Measurements from ENCODE around the gene PLEK2.
A peak's percentile ranks its signal among the peaks of the same experiment; 100 is the strongest.
"Not testable (repeated sequence)": the region's sequence is repeated elsewhere in the genome, so short reads cannot be mapped to it uniquely, and the experiment has no call there.

PLEK2 gene, protein sequence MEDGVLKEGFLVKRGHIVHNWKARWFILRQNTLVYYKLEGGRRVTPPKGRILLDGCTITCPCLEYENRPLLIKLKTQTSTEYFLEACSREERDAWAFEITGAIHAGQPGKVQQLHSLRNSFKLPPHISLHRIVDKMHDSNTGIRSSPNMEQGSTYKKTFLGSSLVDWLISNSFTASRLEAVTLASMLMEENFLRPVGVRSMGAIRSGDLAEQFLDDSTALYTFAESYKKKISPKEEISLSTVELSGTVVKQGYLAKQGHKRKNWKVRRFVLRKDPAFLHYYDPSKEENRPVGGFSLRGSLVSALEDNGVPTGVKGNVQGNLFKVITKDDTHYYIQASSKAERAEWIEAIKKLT
- total RNA-seq: 0.52 to 1.2 (median 0.69) reads per million in 3 donors

DNA sequence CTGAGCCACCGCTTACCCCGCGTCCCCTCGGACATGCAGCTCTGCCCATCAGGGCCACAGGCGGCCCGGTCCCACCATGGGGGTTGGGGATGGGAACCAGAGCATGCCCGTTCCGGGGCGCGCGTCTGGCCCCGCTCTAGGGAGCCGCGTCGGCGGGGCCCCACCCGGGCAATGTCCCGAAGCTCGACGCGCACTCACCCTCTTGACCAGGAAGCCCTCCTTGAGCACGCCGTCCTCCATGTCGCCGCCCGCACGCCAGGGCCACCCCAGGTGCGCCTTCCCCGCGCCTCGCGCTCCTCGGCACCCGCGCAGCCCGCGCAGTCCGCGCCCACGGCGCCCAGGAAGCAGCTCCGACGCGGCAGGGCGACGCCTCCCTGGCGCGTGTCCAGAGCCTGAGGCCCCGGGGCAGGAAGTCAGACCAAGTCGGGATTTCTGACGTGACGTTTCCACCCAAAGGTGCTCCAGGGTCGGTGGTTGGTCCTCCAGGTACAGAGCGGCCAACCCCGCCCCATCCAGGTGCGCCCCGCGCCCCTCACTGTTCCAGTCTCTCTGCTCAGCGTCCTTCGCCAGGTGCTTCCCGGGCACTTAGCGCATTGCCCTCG is at the start of gene PLEK2:
Gene PLEK2 (minus strand): TSS at position 346 of the 602 bp plus-strand sequence. CDS start 106 bp downstream, at position 240.
- Histone ChIP-seq H3K9me3 (ENCODE audit: control insufficient read depth, low read length) (no peaks in the 10 kb centered on the region), H3K4me1 (ENCODE audit: control insufficient read depth, insufficient read depth, low read length, poor library complexity, severe bottlenecking) (peaks cover 6% of the 10 kb centered on the region), H3K36me3 (ENCODE audit: control insufficient read depth, insufficient read depth, low read length) (no peaks in the 10 kb centered on the region), H3K27ac (ENCODE audit: insufficient read depth, low read length, poor library complexity, severe bottlenecking) (peak within 1 kb of the TSS; percentile 25), H3K27me3 (replicated peaks; ENCODE audit: control insufficient read depth, insufficient read depth, low read length, poor library complexity, severe bottlenecking) (no peaks in the 10 kb centered on the region), H3K4me3 (ENCODE audit: insufficient read depth, low read depth, low read length, poor library complexity, severe bottlenecking) (peak within 1 kb of the TSS; percentile 41)
- peak in 2 of 3 donors; percentile 22 to 42 for DNase-seq

GRCh38 chr14:67461341-67461985 is 49.5 kb upstream of the PLEK2 start:
- no peak for DNase-seq
- Histone ChIP-seq H3K36me3 (ENCODE audit: control insufficient read depth, insufficient read depth, low read length) (no peaks in the 10 kb centered on the region), H3K4me3 (ENCODE audit: insufficient read depth, low read depth, low read length, poor library complexity, severe bottlenecking) (no peak overlapping the region), H3K27ac (ENCODE audit: insufficient read depth, low read length, poor library complexity, severe bottlenecking) (no peak overlapping the region), H3K27me3 (replicated peaks; ENCODE audit: control insufficient read depth, insufficient read depth, low read length, poor library complexity, severe bottlenecking) (no peaks in the 10 kb centered on the region), H3K4me1 (ENCODE audit: control insufficient read depth, insufficient read depth, low read length, poor library complexity, severe bottlenecking) (no peaks in the 10 kb centered on the region), H3K9me3 (ENCODE audit: control insufficient read depth, low read length) (no peaks in the 10 kb centered on the region)

DNA sequence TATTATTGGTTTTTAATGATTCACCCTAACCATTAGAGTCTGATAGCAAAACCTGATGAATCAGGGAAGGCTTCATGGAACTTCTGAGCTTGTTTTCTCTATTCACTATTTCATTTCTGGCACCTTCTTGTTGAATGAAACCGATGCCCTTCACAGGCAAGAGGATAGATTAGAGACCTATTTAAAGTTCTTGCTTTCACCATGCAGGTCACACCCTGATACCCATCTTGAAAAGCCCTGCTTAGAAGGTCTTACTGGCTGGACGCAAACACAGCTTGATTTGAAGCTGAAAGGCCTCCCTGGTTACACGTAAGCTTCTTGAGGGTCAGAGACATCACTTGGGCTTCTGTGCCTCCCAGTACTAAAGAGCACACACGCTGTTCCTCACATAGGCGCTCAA is 47.4 kb upstream of the PLEK2 start:
- H3K27me3 ChIP-seq (replicated peaks; ENCODE audit: control insufficient read depth, insufficient read depth, low read length, poor library complexity, severe bottlenecking): no peaks in the 10 kb centered on the region
- H3K27ac ChIP-seq (ENCODE audit: insufficient read depth, low read length, poor library complexity, severe bottlenecking): no peak overlapping the region
- H3K4me1 ChIP-seq (ENCODE audit: control insufficient read depth, insufficient read depth, low read length, poor library complexity, severe bottlenecking): no peaks in the 10 kb centered on the region
- no peak overlapping the region for H3K4me3 ChIP-seq (ENCODE audit: insufficient read depth, low read depth, low read length, poor library complexity, severe bottlenecking)
- H3K9me3 ChIP-seq (ENCODE audit: control insufficient read depth, low read length): no peaks in the 10 kb centered on the region
- no peak for DNase-seq
- no peaks in the 10 kb centered on the region for H3K36me3 ChIP-seq (ENCODE audit: control insufficient read depth, insufficient read depth, low read length)

DNA sequence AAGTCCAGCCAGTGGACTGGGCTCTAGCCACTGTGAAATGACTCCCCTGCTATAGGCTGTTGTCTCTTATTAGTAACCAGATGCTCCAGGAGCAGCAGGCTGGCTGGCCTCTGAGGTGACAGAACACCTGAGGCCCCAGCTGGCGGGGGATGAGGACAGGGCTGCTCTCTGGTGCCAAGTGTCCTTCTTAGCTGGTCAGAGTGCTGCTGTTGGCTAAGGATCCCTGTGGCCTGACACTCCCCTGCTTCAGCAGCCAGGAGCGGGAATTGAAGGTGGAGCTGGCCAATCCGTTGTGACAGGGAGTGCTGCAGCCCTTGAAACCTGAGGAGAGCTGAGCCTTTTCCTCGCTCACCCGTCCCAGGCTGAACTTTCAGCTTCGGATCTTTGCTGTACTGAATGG is 45.8 kb upstream of the PLEK2 start:
- Histone ChIP-seq H3K36me3 (ENCODE audit: control insufficient read depth, insufficient read depth, low read length) (no peaks in the 10 kb centered on the region), H3K4me3 (ENCODE audit: insufficient read depth, low read depth, low read length, poor library complexity, severe bottlenecking) (no peak overlapping the region), H3K9me3 (ENCODE audit: control insufficient read depth, low read length) (no peaks in the 10 kb centered on the region), H3K27me3 (replicated peaks; ENCODE audit: control insufficient read depth, insufficient read depth, low read length, poor library complexity, severe bottlenecking) (no peaks in the 10 kb centered on the region), H3K4me1 (ENCODE audit: control insufficient read depth, insufficient read depth, low read length, poor library complexity, severe bottlenecking) (no peaks in the 10 kb centered on the region), H3K27ac (ENCODE audit: insufficient read depth, low read length, poor library complexity, severe bottlenecking) (no peak overlapping the region)
- DNase-seq: no peak

GRCh38 chr14:67456732-67457131 is 44.8 kb upstream of the PLEK2 start:
- no peak for DNase-seq
- no peak overlapping the region for H3K27ac ChIP-seq (ENCODE audit: insufficient read depth, low read length, poor library complexity, severe bottlenecking)
- H3K27me3 ChIP-seq (replicated peaks; ENCODE audit: control insufficient read depth, insufficient read depth, low read length, poor library complexity, severe bottlenecking): no peaks in the 10 kb centered on the region
- H3K9me3 ChIP-seq (ENCODE audit: control insufficient read depth, low read length): no peaks in the 10 kb centered on the region
- H3K4me1 ChIP-seq (ENCODE audit: control insufficient read depth, insufficient read depth, low read length, poor library complexity, severe bottlenecking): no peaks in the 10 kb centered on the region
- no peak overlapping the region for H3K4me3 ChIP-seq (ENCODE audit: insufficient read depth, low read depth, low read length, poor library complexity, severe bottlenecking)
- H3K36me3 ChIP-seq (ENCODE audit: control insufficient read depth, insufficient read depth, low read length): no peaks in the 10 kb centered on the region

DNA sequence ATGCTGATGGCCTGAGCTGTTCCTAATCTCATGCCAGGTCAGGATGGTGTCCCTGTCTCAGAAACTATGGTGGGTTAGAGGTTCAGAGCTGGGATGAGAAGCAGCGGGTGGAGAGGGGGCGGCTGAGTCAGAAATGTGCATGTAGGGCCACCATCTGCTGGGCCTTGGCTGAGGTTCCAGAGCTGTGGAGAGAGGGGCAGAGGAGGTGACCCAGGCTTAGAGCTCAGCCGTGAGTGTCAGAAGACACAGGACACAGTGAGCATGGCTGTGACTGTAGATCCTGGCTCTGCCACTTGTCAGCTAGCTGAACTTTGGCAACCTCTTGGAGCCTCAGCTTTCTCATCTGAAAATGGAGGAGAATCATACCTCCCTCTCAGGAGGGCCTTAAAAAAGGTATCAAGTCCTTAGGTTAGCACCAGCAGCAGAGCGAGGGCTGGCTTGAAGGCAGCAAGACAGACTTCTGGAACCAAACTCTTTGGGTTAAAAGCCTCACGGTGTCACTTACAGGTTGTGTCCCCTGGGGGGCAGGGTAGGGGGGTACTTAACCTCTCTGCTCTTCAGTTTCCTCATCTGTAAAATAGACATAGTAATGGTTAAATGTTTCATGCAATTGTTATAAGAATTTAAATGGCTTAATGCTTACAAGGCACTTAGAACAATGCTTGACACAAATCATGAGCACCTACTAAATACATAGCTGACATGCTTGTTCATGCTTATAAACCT is 41.8 kb upstream of the PLEK2 start:
- H3K27me3 ChIP-seq (replicated peaks; ENCODE audit: control insufficient read depth, insufficient read depth, low read length, poor library complexity, severe bottlenecking): no peaks in the 10 kb centered on the region
- no peaks in the 10 kb centered on the region for H3K36me3 ChIP-seq (ENCODE audit: control insufficient read depth, insufficient read depth, low read length)
- DNase-seq: no peak
- no peaks in the 10 kb centered on the region for H3K9me3 ChIP-seq (ENCODE audit: control insufficient read depth, low read length)
- no peaks in the 10 kb centered on the region for H3K4me1 ChIP-seq (ENCODE audit: control insufficient read depth, insufficient read depth, low read length, poor library complexity, severe bottlenecking)
- H3K27ac ChIP-seq (ENCODE audit: insufficient read depth, low read length, poor library complexity, severe bottlenecking): no peak overlapping the region
- no peak overlapping the region for H3K4me3 ChIP-seq (ENCODE audit: insufficient read depth, low read depth, low read length, poor library complexity, severe bottlenecking)

GRCh38 chr14:67451667-67452066 is 39.7 kb upstream of the PLEK2 start:
- not testable (repeated sequence) for H3K9me3 ChIP-seq (ENCODE audit: control insufficient read depth, low read length); H3K4me3 ChIP-seq (ENCODE audit: insufficient read depth, low read depth, low read length, poor library complexity, severe bottlenecking); H3K27ac ChIP-seq (ENCODE audit: insufficient read depth, low read length, poor library complexity, severe bottlenecking); H3K4me1 ChIP-seq (ENCODE audit: control insufficient read depth, insufficient read depth, low read length, poor library complexity, severe bottlenecking); DNase-seq; H3K27me3 ChIP-seq (replicated peaks; ENCODE audit: control insufficient read depth, insufficient read depth, low read length, poor library complexity, severe bottlenecking); H3K36me3 ChIP-seq (ENCODE audit: control insufficient read depth, insufficient read depth, low read length)

DNA sequence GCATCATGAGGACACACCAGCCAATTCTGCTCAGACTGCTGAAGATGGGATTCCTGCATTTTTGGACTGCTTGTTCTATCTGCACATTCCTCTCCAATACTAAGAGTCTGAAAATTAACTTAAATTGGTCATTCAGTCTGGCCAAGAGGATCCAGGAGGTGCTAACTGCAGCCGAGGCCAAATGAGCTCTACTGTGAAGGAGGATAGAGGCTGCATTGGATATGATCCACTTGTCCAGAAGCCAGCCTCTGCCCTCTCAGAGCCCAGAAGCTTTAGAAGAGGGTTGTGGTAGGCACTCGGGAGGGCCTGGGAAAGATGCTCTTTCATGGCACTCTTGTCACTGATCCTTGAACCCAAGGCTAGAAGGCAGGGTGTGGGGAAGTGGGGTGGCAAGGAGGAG is 37.1 kb upstream of the PLEK2 start:
- DNase-seq: no peak
- no peaks in the 10 kb centered on the region for H3K4me1 ChIP-seq (ENCODE audit: control insufficient read depth, insufficient read depth, low read length, poor library complexity, severe bottlenecking)
- no peak overlapping the region for H3K4me3 ChIP-seq (ENCODE audit: insufficient read depth, low read depth, low read length, poor library complexity, severe bottlenecking)
- no peaks in the 10 kb centered on the region for H3K36me3 ChIP-seq (ENCODE audit: control insufficient read depth, insufficient read depth, low read length)
- no peaks in the 10 kb centered on the region for H3K27me3 ChIP-seq (replicated peaks; ENCODE audit: control insufficient read depth, insufficient read depth, low read length, poor library complexity, severe bottlenecking)
- no peaks in the 10 kb centered on the region for H3K9me3 ChIP-seq (ENCODE audit: control insufficient read depth, low read length)
- no peak overlapping the region for H3K27ac ChIP-seq (ENCODE audit: insufficient read depth, low read length, poor library complexity, severe bottlenecking)

GRCh38 chr14:67447033-67447381 is 35.0 kb upstream of the PLEK2 start:
- Histone ChIP-seq H3K27ac (ENCODE audit: insufficient read depth, low read length, poor library complexity, severe bottlenecking) (no peak overlapping the region), H3K9me3 (ENCODE audit: control insufficient read depth, low read length) (no peaks in the 10 kb centered on the region), H3K4me1 (ENCODE audit: control insufficient read depth, insufficient read depth, low read length, poor library complexity, severe bottlenecking) (no peaks in the 10 kb centered on the region), H3K27me3 (replicated peaks; ENCODE audit: control insufficient read depth, insufficient read depth, low read length, poor library complexity, severe bottlenecking) (no peaks in the 10 kb centered on the region), H3K36me3 (ENCODE audit: control insufficient read depth, insufficient read depth, low read length) (no peaks in the 10 kb centered on the region), H3K4me3 (ENCODE audit: insufficient read depth, low read depth, low read length, poor library complexity, severe bottlenecking) (no peak overlapping the region)
- DNase-seq: no peak

Measured in effector memory CD4-positive, alpha-beta T cell (primary cell).